Stomach (tissue), 9 donors: ENCODE results near the gene TRAPPC10. TPM values are rescaled to one million over a fixed set of nuclear protein-coding genes. Genes with fewer than 3 reads are reported as not detected.
"Not testable (repeated sequence)": the region's sequence is repeated elsewhere in the genome, so short reads cannot be mapped to it uniquely, and the experiment has no call there.

ENCODE experiments used
- DNase-seq, 2 donors: peaks; one replicate each; pipeline versions ENCODE4 v3.0.0 to v3.0.0-alpha.2; 2013 to 2019
- H3K27ac ChIP-seq, 5 donors: fragments of 200-600 bp in 4 of 5; sonication (generic) in 4 of 5; one replicate each; pipeline ENCODE4 v1.5.1; 2013 to 2019; ENCODE audit warnings: mild to moderate bottlenecking in 1 of 5, moderate library complexity in 1 of 5
- H3K27me3 ChIP-seq, 3 donors: fragments of 200-600 bp; sonication (generic); one replicate each; pipeline ENCODE4 v1.5.1; 2017 to 2019; ENCODE audit warnings: mixed run types in 1 of 3
- H3K36me3 ChIP-seq, 4 donors: fragments of 200-600 bp; sonication (generic); 1 replicate in 3 of 4; 2 replicates in 1 of 4; pipeline ENCODE4 v1.5.1; 2016 to 2019
- H3K4me1 ChIP-seq, 4 donors: fragments of 200-600 bp; sonication (generic); one replicate each; pipeline ENCODE4 v1.5.1; 2016 to 2019
- H3K4me3 ChIP-seq, 4 donors: fragments of 200-600 bp; sonication (generic) in 3 of 4; one replicate each; pipeline ENCODE4 v1.5.1; 2016 to 2019; ENCODE audit warnings: mild to moderate bottlenecking in 1 of 4
- H3K9me3 ChIP-seq, 4 donors: fragments of 200-600 bp; sonication (generic); one replicate each; pipeline ENCODE4 v1.5.1; 2016 to 2019
- EP300 ChIP-seq: sonication (generic); formaldehyde crosslinking; IDR thresholded peaks from one replicate; pipeline ENCODE4 v1.6.1; 2017; ENCODE audit warnings: antibody characterized with exemption
- POLR2A ChIP-seq, 4 donors: fragments of 450-650 bp; IDR thresholded peaks; one replicate each; pipeline ENCODE4 v1.6.1; 2016; ENCODE audit warnings: antibody characterized with exemption in 4 of 4, control low read depth in 2 of 4, mild to moderate bottlenecking in 1 of 4, moderate library complexity in 1 of 4
- POLR2AphosphoS5 ChIP-seq, 3 donors: sonication (generic); formaldehyde crosslinking; IDR thresholded peaks; one replicate each; pipeline ENCODE4 v1.6.1; 2016; ENCODE audit warnings: antibody characterized with exemption in 3 of 3
- WGBS, 5 donors: extraction: QIAGEN DNeasy Blood & Tissue Kit in 3 of 5; methylation state at CpG; one replicate each; pipeline versions ENCODE4 v1.1.5 to v1.1.7; 2013 to 2018; 5-methylcytosine and 5-hydroxymethylcytosine counted together
- intact Hi-C: fragments of 100-400 bp; cut with DNase I; formaldehyde crosslinking; loops from one replicate; pipeline ENCODE4 v1.15.1; 2023; ENCODE audit warnings: low total_unique reads
- polyA plus RNA-seq, 3 donors: library from polyadenylated mRNA; stranded (reverse); fragments of 200-250 nt; gene quantifications; one replicate each; pipeline ENCODE4 v1.2.3, GENCODE V29; 2013
- total RNA-seq, 5 donors: library from RNA; depleted of rRNA; stranded (reverse); fragments of >200 nt; gene quantifications; one replicate each; pipeline versions ENCODE4 v1.1.0 to v1.2.3, GENCODE V29; 2014 to 2016
- TF ChIP-seq, protein P1 (sequence below), 7 experiments: fragments of 450-650 bp in 4 of 7; fragments of 200-600 bp in 3 of 7; sonication (generic) in 3 of 7; IDR thresholded peaks; one replicate each; pipeline ENCODE4 v1.5.1; 2016 to 2019; ENCODE audit warnings: antibody characterized with exemption in 7 of 7, control low read depth in 2 of 7, mild to moderate bottlenecking in 1 of 7
- donor health status: healthy with polysubstance abuse.
- donor health status: Bipolar disorder and iron deficiency.
- donor health status: healthy.

Gene TRAPPC10
- total and polyA plus RNA-seq, 8 donors: 3.7 to 88.1 (median 23.7) TPM

- WGBS, 5 donors: 48 to 65% (median 57%) methylated on average over 1 of the region's 1 CpG
- intact Hi-C loops: no loop called here
- no peak for DNase-seq
- Histone ChIP-seq H3K4me3 (no peak overlapping the region), H3K9me3 (no peaks in the 10 kb centered on the region), H3K27me3 (no peaks in the 10 kb centered on the region), H3K27ac (no peak overlapping the region), H3K4me1 (peaks cover 0 to 5% (median 0%) of the 10 kb centered on the region in 4 donors), H3K36me3 (peaks cover 26 to 58% (median 57%) of the 10 kb centered on the region in 4 donors)
- TF ChIP-seq, protein P1, sequence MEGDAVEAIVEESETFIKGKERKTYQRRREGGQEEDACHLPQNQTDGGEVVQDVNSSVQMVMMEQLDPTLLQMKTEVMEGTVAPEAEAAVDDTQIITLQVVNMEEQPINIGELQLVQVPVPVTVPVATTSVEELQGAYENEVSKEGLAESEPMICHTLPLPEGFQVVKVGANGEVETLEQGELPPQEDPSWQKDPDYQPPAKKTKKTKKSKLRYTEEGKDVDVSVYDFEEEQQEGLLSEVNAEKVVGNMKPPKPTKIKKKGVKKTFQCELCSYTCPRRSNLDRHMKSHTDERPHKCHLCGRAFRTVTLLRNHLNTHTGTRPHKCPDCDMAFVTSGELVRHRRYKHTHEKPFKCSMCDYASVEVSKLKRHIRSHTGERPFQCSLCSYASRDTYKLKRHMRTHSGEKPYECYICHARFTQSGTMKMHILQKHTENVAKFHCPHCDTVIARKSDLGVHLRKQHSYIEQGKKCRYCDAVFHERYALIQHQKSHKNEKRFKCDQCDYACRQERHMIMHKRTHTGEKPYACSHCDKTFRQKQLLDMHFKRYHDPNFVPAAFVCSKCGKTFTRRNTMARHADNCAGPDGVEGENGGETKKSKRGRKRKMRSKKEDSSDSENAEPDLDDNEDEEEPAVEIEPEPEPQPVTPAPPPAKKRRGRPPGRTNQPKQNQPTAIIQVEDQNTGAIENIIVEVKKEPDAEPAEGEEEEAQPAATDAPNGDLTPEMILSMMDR (IDR thresholded peaks at IDR 0.05): no peak
- TF ChIP-seq POLR2A (IDR thresholded peaks at IDR 0.05) (no peak), EP300 (no peak), POLR2AphosphoS5 (IDR thresholded peaks at IDR 0.05) (no peak)
Observed at GRCh38 chr21:44094832-44095231, 82.7 kb downstream of the TRAPPC10 start.

DNA sequence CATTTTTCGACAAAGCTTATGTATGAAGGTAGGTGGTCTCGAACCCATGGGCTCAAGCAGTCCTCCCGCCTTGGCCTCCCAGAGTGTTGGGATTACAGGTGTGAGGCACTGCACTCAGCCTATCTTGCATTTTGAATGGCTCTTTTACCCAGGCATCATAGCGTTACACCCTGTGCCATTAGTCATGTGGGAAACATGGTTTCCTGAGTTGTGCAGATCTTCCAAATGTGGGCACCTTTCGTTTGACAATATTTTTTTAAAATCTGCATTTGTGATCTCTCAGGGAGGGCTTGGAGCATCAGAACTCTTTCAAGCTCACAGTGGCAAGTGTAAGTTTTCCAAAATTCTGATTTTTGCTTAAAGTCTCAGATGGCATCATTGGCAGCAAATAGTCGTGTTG lies 86.4 kb downstream of the TRAPPC10 start:
- DNase-seq, H3K4me1 ChIP-seq, H3K27ac ChIP-seq, H3K4me3 ChIP-seq, H3K27me3 ChIP-seq, intact Hi-C loops, H3K9me3 ChIP-seq: not testable (repeated sequence)
- no CpG with 5 or more reads among the region's 6 CpGs for whole genome bisulfite sequencing, 5 donors
- peaks cover 5 to 21% (median 20%) of the 10 kb centered on the region in 4 donors for H3K36me3 ChIP-seq

GRCh38 chr21:44098964-44099363 lies 86.9 kb downstream of the TRAPPC10 start:
- intact Hi-C loops: not testable (repeated sequence)
- peaks cover under 1 to 17% (median 16%) of the 10 kb centered on the region in 4 donors for H3K36me3 ChIP-seq
- WGBS, 5 donors: no CpG with 5 or more reads among the region's 13 CpGs

DNA sequence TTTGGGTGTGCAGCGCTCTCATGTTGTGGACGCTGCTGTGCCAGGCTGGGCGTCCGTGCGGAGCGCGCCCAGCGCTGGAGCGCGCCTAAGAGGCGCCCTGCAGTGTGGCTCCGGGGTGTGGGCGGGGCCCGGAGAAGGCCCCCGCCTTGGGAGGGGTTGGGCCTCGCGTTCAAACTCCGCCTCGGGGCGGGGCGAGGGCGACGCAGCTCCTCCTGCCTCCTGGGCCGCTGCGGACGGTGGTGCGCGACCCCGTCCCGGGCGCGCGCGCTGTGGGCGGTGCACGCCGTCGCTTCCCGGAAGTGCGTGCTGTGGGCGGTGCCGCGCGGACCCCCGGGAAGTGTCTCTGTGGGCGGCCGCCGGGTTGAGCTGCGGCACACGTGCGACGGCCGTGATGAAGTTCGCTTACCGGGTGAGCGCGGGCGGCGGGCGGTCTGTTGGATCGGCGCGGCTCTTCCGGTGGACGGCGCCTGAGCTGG lies 95.0 kb downstream of the TRAPPC10 start, which contains the start of gene PWP2:
Gene PWP2 (plus strand): TSS at position 374 of the 476 bp plus-strand sequence. CDS start 18 bp downstream, at position 392.
- H3K9me3 ChIP-seq, H3K27me3 ChIP-seq, intact Hi-C loops, H3K36me3 ChIP-seq, H3K4me1 ChIP-seq: not testable (repeated sequence)
- peak within 1 kb of the TSS; percentile 34 to 51 (median 42) for H3K4me3 ChIP-seq
- DNase-seq: peak; percentile 24 to 40
- 1 to 2% (median 2%) methylated on average over 9 to 22 of the region's 66 CpGs; no CpG with 5 or more reads in 2 of the 5 donors for WGBS, 5 donors
- H3K27ac ChIP-seq: peak within 1 kb of the TSS in 4 of 5 donors; percentile 14 to 71 (median 62)

More at GRCh38 chr21:44098964-44099363, 86.9 kb downstream of the TRAPPC10 start:
- not testable (repeated sequence) for H3K4me1 ChIP-seq, DNase-seq, H3K9me3 ChIP-seq, H3K27ac ChIP-seq, H3K4me3 ChIP-seq, H3K27me3 ChIP-seq

- H3K36me3 ChIP-seq, H3K9me3 ChIP-seq, H3K4me1 ChIP-seq, intact Hi-C loops, H3K27me3 ChIP-seq, DNase-seq: not testable (repeated sequence)
- WGBS, 5 donors: no CpG with 5 or more reads among the region's 31 CpGs
- H3K27ac ChIP-seq: peak overlapping the region in 3 of 5 donors; percentile 58 to 71 (median 67)
- peak overlapping the region; percentile 34 to 51 (median 42) for H3K4me3 ChIP-seq
Observed at GRCh38 chr21:44107589-44107988, 95.5 kb downstream of the TRAPPC10 start.

GRCh38 chr21:44113702-44114371 lies 101.7 kb downstream of the TRAPPC10 start:
- H3K27me3 ChIP-seq, H3K36me3 ChIP-seq, H3K4me1 ChIP-seq, DNase-seq, H3K27ac ChIP-seq, H3K4me3 ChIP-seq, H3K9me3 ChIP-seq, intact Hi-C loops: not testable (repeated sequence)
- 51% methylated on average over 3 of the region's 33 CpGs; no CpG with 5 or more reads in 4 of the 5 donors for WGBS, 5 donors

DNA sequence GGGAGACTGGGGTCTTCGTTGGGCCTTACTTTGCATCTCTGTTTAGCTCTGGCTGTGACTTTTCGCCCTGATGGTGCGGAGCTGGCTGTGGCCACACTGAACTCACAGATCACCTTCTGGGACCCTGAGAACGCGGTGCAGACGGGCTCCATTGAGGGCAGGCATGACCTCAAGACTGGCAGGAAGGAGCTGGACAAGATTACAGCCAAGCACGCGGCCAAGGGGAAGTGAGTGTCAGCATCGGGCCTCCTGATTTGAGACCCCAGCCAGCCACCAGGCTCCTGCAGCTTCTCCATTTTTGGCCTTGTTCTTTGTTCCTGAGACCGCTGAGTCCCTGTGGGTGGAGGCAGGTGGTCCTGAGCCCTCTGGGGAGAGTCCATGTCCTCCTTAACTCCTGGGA lies 110.0 kb downstream of the TRAPPC10 start:
- H3K4me3 ChIP-seq, H3K36me3 ChIP-seq, intact Hi-C loops: not testable (repeated sequence)

GRCh38 chr21:44127827-44128226 lies 115.7 kb downstream of the TRAPPC10 start:
- H3K9me3 ChIP-seq, intact Hi-C loops, H3K36me3 ChIP-seq, H3K27me3 ChIP-seq, H3K27ac ChIP-seq, DNase-seq, H3K4me1 ChIP-seq, H3K4me3 ChIP-seq: not testable (repeated sequence)
- no CpG with 5 or more reads among the region's 19 CpGs for WGBS, 5 donors

More for the DNA sequence above, 110.0 kb downstream of the TRAPPC10 start:
- not testable (repeated sequence) for H3K27me3 ChIP-seq, H3K4me1 ChIP-seq, H3K9me3 ChIP-seq, DNase-seq, H3K27ac ChIP-seq
- WGBS, 5 donors: no CpG with 5 or more reads among the region's 10 CpGs

DNA sequence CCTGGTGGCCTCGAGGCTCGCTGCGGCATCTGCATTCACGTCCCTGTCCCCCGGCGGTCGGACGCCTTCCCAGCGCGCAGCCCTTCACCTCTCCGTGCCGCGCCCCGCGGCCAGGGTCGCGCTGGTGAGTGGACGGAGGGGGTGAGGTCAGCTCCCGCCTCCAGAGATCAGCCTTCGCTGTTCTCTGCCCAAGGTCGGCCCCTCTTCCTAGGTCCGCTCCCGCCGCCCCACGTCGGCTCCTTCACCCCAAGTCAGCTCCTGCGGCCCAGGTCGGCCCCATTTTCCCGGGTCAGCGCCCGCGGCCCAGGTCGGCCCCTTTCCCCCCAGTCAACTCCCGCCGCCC lies 121.6 kb downstream of the TRAPPC10 start:
- no CpG with 5 or more reads among the region's 35 CpGs for WGBS, 5 donors
- H3K36me3 ChIP-seq, intact Hi-C loops, H3K27me3 ChIP-seq, DNase-seq, H3K4me1 ChIP-seq, H3K9me3 ChIP-seq: not testable (repeated sequence)
- H3K4me3 ChIP-seq: peak overlapping the region in 1 of 4 donors; percentile 44
- H3K27ac ChIP-seq: peak overlapping the region in 1 of 5 donors; percentile 75

GRCh38 chr21:44134732-44135131 lies 122.6 kb downstream of the TRAPPC10 start:
- H3K36me3 ChIP-seq, H3K27me3 ChIP-seq, H3K27ac ChIP-seq, H3K4me3 ChIP-seq, H3K4me1 ChIP-seq, DNase-seq, intact Hi-C loops, H3K9me3 ChIP-seq: not testable (repeated sequence)
- WGBS, 5 donors: no CpG with 5 or more reads among the region's 8 CpGs

DNA sequence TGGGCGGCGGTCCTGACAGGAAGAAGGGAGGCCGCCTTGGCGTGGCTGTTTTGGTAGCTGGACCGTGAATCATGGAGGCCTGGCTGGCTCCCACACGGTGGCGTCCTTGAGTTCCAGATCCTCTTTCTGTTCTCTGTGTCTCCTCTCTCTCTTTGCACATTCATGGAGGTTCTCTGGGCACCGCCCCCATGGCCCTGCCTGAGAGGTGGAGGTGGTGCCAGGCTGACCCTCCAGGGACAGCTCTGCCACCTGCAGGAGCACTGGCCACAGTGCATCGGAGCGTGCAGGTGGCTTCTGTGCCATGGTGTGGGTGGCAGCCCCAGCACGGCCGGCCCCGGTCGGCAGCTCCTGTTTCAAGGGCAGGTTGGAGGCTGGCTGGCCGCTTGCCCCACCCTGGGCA lies 125.9 kb downstream of the TRAPPC10 start:
- H3K4me3 ChIP-seq, H3K36me3 ChIP-seq, H3K27me3 ChIP-seq, H3K4me1 ChIP-seq, intact Hi-C loops, H3K27ac ChIP-seq, H3K9me3 ChIP-seq, DNase-seq: not testable (repeated sequence)
- WGBS, 5 donors: no CpG with 5 or more reads among the region's 15 CpGs
